Ectodermal cell (in vitro differentiated cells): ENCODE data around the gene PHLPP1.

ENCODE experiments used
- H3K27ac ChIP-seq: 2 replicates; pipeline ENCODE4 v1.7.0; 2013; ENCODE audit warnings: mild to moderate bottlenecking, low read depth, low read length; ENCODE audit not compliant: insufficient read depth, poor library complexity, severe bottlenecking
- H3K27me3 ChIP-seq: 2 replicates; pipeline ENCODE4 v1.7.0; 2013; ENCODE audit warnings: mild to moderate bottlenecking, low read length; ENCODE audit not compliant: insufficient read depth, control insufficient read depth, poor library complexity, severe bottlenecking
- H3K36me3 ChIP-seq: one replicate; pipeline ENCODE4 v1.7.0; 2013; ENCODE audit warnings: low read length; ENCODE audit not compliant: control insufficient read depth, insufficient read depth
- H3K4me1 ChIP-seq: one replicate; pipeline ENCODE4 v1.7.0; 2013; ENCODE audit warnings: low read length; ENCODE audit not compliant: control insufficient read depth, insufficient read depth
- H3K4me3 ChIP-seq: 2 replicates; pipeline ENCODE4 v1.7.0; 2013; ENCODE audit warnings: low read depth, low read length, control low read depth; ENCODE audit not compliant: insufficient read depth
- H3K9me3 ChIP-seq: 2 replicates; pipeline ENCODE4 v1.7.0; 2013; ENCODE audit warnings: mild to moderate bottlenecking, low read length, moderate library complexity; ENCODE audit not compliant: control insufficient read depth
- WGBS, 2 experiments: methylation state at CpG; one replicate each; pipeline ENCODE4 v1.1.7; 2013; ENCODE audit warnings: missing lambda C conversion rate in 2 of 2; 5-methylcytosine and 5-hydroxymethylcytosine counted together

PHLPP1 gene

GRCh38 chr18:62925031-62925688 is 209.8 kb downstream of the PHLPP1 start:
- WGBS, 2 experiments: 97% methylated on average over 5 of the region's 5 CpGs
- no peak overlapping the region for H3K27ac ChIP-seq
- no peak overlapping the region for H3K4me3 ChIP-seq
- no peaks in the 10 kb centered on the region for H3K36me3 ChIP-seq
- no peaks in the 10 kb centered on the region for H3K27me3 ChIP-seq
- H3K4me1 ChIP-seq: no peaks in the 10 kb centered on the region
- no peaks in the 10 kb centered on the region for H3K9me3 ChIP-seq

- Histone ChIP-seq H3K9me3 (no peaks in the 10 kb centered on the region), H3K27ac (no peak overlapping the region), H3K4me1 (no peaks in the 10 kb centered on the region), H3K27me3 (no peaks in the 10 kb centered on the region), H3K4me3 (no peak overlapping the region), H3K36me3 (no peaks in the 10 kb centered on the region)
- WGBS, 2 experiments: 91 to 100% methylated on average over 1 of the region's 1 CpG
Measured at GRCh38 chr18:62928326-62928725, 213.0 kb downstream of the PHLPP1 start.

GRCh38 chr18:62933261-62933887 is 218.0 kb downstream of the PHLPP1 start:
- H3K27me3 ChIP-seq: no peaks in the 10 kb centered on the region
- H3K4me3 ChIP-seq: no peak overlapping the region

GRCh38 chr18:62935994-62936393 is 220.7 kb downstream of the PHLPP1 start:
- H3K9me3 ChIP-seq: no peaks in the 10 kb centered on the region
- H3K4me3 ChIP-seq: no peak overlapping the region
- H3K4me1 ChIP-seq: no peaks in the 10 kb centered on the region
- no peaks in the 10 kb centered on the region for H3K27me3 ChIP-seq
- no peaks in the 10 kb centered on the region for H3K36me3 ChIP-seq
- WGBS, 2 experiments: 94 to 100% methylated on average over 2 to 3 of the region's 3 CpGs
- no peak overlapping the region for H3K27ac ChIP-seq

More at GRCh38 chr18:62933261-62933887, 218.0 kb downstream of the PHLPP1 start:
- 91 to 100% methylated on average over 2 of the region's 2 CpGs for WGBS, 2 experiments
- no peaks in the 10 kb centered on the region for H3K9me3 ChIP-seq
- no peaks in the 10 kb centered on the region for H3K36me3 ChIP-seq
- no peaks in the 10 kb centered on the region for H3K4me1 ChIP-seq
- no peak overlapping the region for H3K27ac ChIP-seq

- Histone ChIP-seq H3K9me3 (no peaks in the 10 kb centered on the region), H3K4me3 (no peak overlapping the region), H3K27ac (no peak overlapping the region), H3K27me3 (no peaks in the 10 kb centered on the region), H3K4me1 (no peaks in the 10 kb centered on the region), H3K36me3 (no peaks in the 10 kb centered on the region)
- 91 to 98% methylated on average over 2 of the region's 2 CpGs for WGBS, 2 experiments
Measured at GRCh38 chr18:62937065-62937464, 221.7 kb downstream of the PHLPP1 start.

GRCh38 chr18:62938006-62938405 is 222.7 kb downstream of the PHLPP1 start:
- Histone ChIP-seq H3K27ac (no peak overlapping the region), H3K4me3 (no peak overlapping the region), H3K27me3 (no peaks in the 10 kb centered on the region), H3K9me3 (no peaks in the 10 kb centered on the region), H3K4me1 (no peaks in the 10 kb centered on the region), H3K36me3 (no peaks in the 10 kb centered on the region)
- 0 to 36% methylated on average over 1 of the region's 1 CpG for WGBS, 2 experiments

GRCh38 chr18:62938487-62938886 is 223.1 kb downstream of the PHLPP1 start:
- Histone ChIP-seq H3K27ac (no peak overlapping the region), H3K4me1 (no peaks in the 10 kb centered on the region), H3K4me3 (no peak overlapping the region), H3K9me3 (no peaks in the 10 kb centered on the region), H3K36me3 (no peaks in the 10 kb centered on the region), H3K27me3 (no peaks in the 10 kb centered on the region)

- Histone ChIP-seq H3K36me3 (no peaks in the 10 kb centered on the region), H3K9me3 (no peaks in the 10 kb centered on the region), H3K4me3 (no peak overlapping the region), H3K27ac (no peak overlapping the region), H3K4me1 (no peaks in the 10 kb centered on the region), H3K27me3 (no peaks in the 10 kb centered on the region)
- 94 to 98% methylated on average over 6 of the region's 6 CpGs for WGBS, 2 experiments
Measured at GRCh38 chr18:62939433-62939832, 224.1 kb downstream of the PHLPP1 start.

- no peak overlapping the region for H3K4me3 ChIP-seq
- no peaks in the 10 kb centered on the region for H3K9me3 ChIP-seq
- H3K27me3 ChIP-seq: no peaks in the 10 kb centered on the region
- no peaks in the 10 kb centered on the region for H3K36me3 ChIP-seq
- no peaks in the 10 kb centered on the region for H3K4me1 ChIP-seq
- 93% methylated on average over 2 of the region's 3 CpGs for WGBS, 2 experiments
- no peak overlapping the region for H3K27ac ChIP-seq
Measured at GRCh38 chr18:62939926-62940325, 224.6 kb downstream of the PHLPP1 start.

- H3K4me1 ChIP-seq: no peaks in the 10 kb centered on the region
- no peaks in the 10 kb centered on the region for H3K9me3 ChIP-seq
- WGBS, 2 experiments: 95% methylated on average over 7 of the region's 8 CpGs
- peaks cover 8% of the 10 kb centered on the region for H3K36me3 ChIP-seq
- H3K4me3 ChIP-seq: no peak overlapping the region
- H3K27ac ChIP-seq: no peak overlapping the region
- H3K27me3 ChIP-seq: no peaks in the 10 kb centered on the region
Measured at GRCh38 chr18:62942578-62942977, 227.2 kb downstream of the PHLPP1 start.
